ENCODE results near the gene PYHIN1. TPM values are rescaled to one million over a fixed set of nuclear protein-coding genes. Genes with fewer than 3 reads are reported as not detected.

Gene PYHIN1
- total RNA-seq, 4 donors from 2014 or later = 0.61 to 2.3 (median 1.7) TPM; not detected in 1

DNA sequence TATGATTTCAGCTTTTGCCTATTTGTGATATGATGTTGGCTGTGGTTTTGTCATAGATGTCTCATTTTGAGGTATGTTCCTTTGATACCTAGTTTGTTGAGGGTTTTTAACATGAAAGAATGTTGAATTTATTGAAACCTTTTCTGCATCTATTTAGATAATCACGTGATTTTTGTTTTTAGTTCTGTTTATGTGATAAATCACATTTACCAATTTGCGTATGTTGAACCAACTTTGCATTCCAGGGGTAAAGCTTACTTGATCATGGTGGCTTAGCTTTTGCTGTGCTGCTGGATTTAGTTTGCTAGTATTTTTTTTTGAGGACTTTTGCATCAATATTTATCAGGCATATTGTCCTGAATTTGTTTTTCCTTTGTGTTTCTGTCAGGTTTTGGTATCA, 51.9 kb downstream of the PYHIN1 start:
- TF ChIP-seq, protein P1, sequence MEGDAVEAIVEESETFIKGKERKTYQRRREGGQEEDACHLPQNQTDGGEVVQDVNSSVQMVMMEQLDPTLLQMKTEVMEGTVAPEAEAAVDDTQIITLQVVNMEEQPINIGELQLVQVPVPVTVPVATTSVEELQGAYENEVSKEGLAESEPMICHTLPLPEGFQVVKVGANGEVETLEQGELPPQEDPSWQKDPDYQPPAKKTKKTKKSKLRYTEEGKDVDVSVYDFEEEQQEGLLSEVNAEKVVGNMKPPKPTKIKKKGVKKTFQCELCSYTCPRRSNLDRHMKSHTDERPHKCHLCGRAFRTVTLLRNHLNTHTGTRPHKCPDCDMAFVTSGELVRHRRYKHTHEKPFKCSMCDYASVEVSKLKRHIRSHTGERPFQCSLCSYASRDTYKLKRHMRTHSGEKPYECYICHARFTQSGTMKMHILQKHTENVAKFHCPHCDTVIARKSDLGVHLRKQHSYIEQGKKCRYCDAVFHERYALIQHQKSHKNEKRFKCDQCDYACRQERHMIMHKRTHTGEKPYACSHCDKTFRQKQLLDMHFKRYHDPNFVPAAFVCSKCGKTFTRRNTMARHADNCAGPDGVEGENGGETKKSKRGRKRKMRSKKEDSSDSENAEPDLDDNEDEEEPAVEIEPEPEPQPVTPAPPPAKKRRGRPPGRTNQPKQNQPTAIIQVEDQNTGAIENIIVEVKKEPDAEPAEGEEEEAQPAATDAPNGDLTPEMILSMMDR (IDR thresholded peaks at IDR 0.05) = no peak
- TF ChIP-seq POLR2A (IDR thresholded peaks at IDR 0.05) = no peak
- Histone ChIP-seq H3K4me3 (no peak overlapping the region), H3K9me3 (peaks cover 0 to 9% (median 0%) of the 10 kb centered on the region in 3 donors), H3K27me3 (no peaks in the 10 kb centered on the region), H3K4me1 (no peaks in the 10 kb centered on the region), H3K27ac (no peak overlapping the region), H3K36me3 (no peaks in the 10 kb centered on the region)
- intact Hi-C loops (cut with DNase I) = no loop called here
- WGBS, 2 donors = 67 to 81% methylated on average over 2 of the region's 2 CpGs
- DNase-seq = no peak

DNA sequence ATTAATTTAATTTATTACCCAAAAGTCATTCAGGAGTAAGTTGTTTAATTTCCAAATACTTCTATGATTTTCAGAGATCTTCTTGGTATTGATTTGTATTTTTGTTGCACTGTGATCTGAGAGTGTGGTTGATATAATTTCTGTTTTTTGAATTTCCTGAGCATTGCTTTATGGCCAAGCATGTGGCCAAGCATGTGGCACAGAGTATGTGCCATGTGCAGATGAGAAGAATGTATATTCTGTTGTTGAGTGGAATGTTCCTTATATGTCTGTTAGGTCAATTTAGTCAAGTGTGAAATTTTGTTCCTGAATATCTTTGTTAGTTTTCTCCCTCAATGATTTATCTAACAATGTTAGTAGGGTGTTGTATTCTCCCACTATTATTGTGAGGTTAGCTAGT, 53.0 kb downstream of the PYHIN1 start:
- H3K4me1 ChIP-seq = no peaks in the 10 kb centered on the region
- no peaks in the 10 kb centered on the region for H3K36me3 ChIP-seq
- no peaks in the 10 kb centered on the region for H3K27me3 ChIP-seq
- no peak overlapping the region for H3K27ac ChIP-seq
- peaks cover 0 to 9% (median 0%) of the 10 kb centered on the region in 3 donors for H3K9me3 ChIP-seq
- intact Hi-C loops (cut with DNase I) = no loop called here
- DNase-seq = no peak
- TF ChIP-seq POLR2A (IDR thresholded peaks at IDR 0.05) = no peak
- TF ChIP-seq, protein P1 (IDR thresholded peaks at IDR 0.05) = no peak
- H3K4me3 ChIP-seq = no peak overlapping the region

DNA sequence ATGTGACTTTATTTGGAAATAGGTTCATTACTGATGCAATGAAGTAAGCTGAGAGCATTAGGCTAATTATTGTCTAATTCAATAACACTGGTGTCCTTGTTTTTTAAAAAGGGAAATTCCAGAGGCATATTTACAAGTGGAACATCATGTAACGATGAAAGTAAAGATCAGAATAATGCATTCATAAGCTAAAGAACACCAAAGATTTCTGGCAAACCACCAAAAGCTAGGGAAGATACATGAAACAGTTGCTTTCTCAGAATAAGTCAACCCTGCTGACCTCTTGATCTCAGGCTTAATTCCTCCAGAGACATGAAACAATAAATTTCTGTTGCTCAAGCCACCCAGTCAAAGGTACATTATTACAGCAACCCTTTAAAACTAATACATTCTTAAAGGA, 58.1 kb downstream of the PYHIN1 start:
- Histone ChIP-seq H3K4me1 (no peaks in the 10 kb centered on the region), H3K27ac (no peak overlapping the region), H3K9me3 (no peaks in the 10 kb centered on the region), H3K27me3 (no peaks in the 10 kb centered on the region), H3K4me3 (no peak overlapping the region), H3K36me3 (no peaks in the 10 kb centered on the region)
- TF ChIP-seq POLR2A (IDR thresholded peaks at IDR 0.05) = no peak
- TF ChIP-seq, protein P1 (IDR thresholded peaks at IDR 0.05) = no peak
- DNase-seq = no peak
- intact Hi-C loops (cut with DNase I) = no loop called here
- WGBS, 2 donors = 22 to 48% methylated on average over 1 of the region's 1 CpG

DNA sequence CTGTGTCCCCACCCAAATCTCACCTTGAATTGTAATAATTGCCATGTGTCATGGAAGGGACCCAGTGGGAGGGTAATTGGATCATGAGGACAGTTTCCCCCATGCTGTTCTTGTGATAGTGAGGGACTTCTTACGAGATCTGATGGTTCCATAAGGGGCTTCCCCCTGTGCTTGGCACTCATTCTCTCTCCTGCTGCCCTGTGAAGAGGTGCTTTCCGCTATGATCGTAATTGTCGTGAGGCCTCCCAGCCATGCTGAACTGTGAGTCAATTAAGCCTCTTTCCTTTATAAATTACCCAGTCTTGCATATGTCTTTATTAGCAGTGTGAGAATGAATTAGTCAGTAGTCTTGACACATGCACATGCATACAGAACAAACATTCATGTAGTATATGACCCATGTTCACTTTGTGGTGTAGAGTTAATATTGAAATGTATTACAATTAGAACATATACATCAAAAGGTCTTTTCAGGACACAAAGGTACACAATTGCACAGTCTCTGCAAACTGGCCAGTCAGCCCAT, 61.5 kb downstream of the PYHIN1 start:
- H3K9me3 ChIP-seq = no peaks in the 10 kb centered on the region
- H3K27me3 ChIP-seq = no peaks in the 10 kb centered on the region
- intact Hi-C loops (cut with DNase I) = loop anchor here (10.0 kb wide), 1 partner anchor 788 kb away; no protein-coding TSS in a partner anchor
- no peaks in the 10 kb centered on the region for H3K36me3 ChIP-seq
- no peak overlapping the region for H3K27ac ChIP-seq
- TF ChIP-seq, protein P1 (IDR thresholded peaks at IDR 0.05) = no peak
- no peak for TF ChIP-seq POLR2A (IDR thresholded peaks at IDR 0.05)
- no peaks in the 10 kb centered on the region for H3K4me1 ChIP-seq
- no peak overlapping the region for H3K4me3 ChIP-seq
- no peak for DNase-seq
- WGBS, 2 donors = 84 to 91% methylated on average over 4 of the region's 4 CpGs

DNA sequence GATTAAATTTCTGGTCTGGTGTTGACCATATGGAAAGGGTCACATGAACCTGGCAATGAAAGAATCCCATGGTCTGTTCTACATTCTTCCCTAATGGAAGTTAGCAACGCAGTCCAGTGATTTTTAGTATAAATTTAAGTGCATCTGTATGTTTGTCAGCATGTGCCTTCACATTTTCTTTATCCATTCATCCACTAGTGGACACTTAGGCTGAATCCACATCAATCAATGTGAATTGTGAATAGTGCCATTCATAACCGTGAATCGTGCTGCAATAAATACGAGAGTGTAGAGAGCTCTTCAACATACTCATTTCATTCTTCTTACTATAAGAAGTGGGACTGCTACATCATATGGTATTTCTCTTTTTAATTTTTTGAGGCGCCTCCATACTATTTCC, 65.6 kb downstream of the PYHIN1 start:
- no peaks in the 10 kb centered on the region for H3K36me3 ChIP-seq
- 72 to 73% methylated on average over 5 of the region's 5 CpGs for WGBS, 2 donors
- DNase-seq = no peak

More for the DNA sequence above, 65.6 kb downstream of the PYHIN1 start:
- Histone ChIP-seq H3K4me1 (peaks cover 0 to 38% (median 7%) of the 10 kb centered on the region in 3 donors), H3K4me3 (no peak overlapping the region), H3K27ac (no peak overlapping the region), H3K27me3 (no peaks in the 10 kb centered on the region), H3K9me3 (no peaks in the 10 kb centered on the region)
- no peak for TF ChIP-seq POLR2A (IDR thresholded peaks at IDR 0.05)
- TF ChIP-seq, protein P1 (IDR thresholded peaks at IDR 0.05) = no peak
- intact Hi-C loops (cut with DNase I) = loop anchor here (10.0 kb wide), 1 partner anchor 792 kb away; no protein-coding TSS in a partner anchor
